A549 (cell line): Measurements from ENCODE around the gene RAB38.

Experiments
- BHLHE40 ChIP-seq: IDR thresholded peaks from 2 replicates; pipeline ENCODE4 v1.6.1; 2012; ENCODE audit warnings: low read depth, low read length, inconsistent platforms
- CBX2 ChIP-seq: fragments of 200-600 bp; sonication (generic); IDR thresholded peaks from 2 replicates; pipeline ENCODE4 v1.6.1; 2016; ENCODE audit warnings: low read depth, mild to moderate bottlenecking, borderline replicate concordance
- EP300 ChIP-seq, 2 experiments: fragments of >200 bp; sonication (Bioruptor Twin); formaldehyde crosslinking; IDR thresholded peaks; 2 replicates in 1 of 2; 3 replicates in 1 of 2; pipeline ENCODE4 v1.6.1; 2016 to 2017
- FOSL2 ChIP-seq, 2 experiments: fragments of 450-650 bp in 1 of 2; fragments of >200 bp in 1 of 2; sonication (Bioruptor Twin) in 1 of 2; formaldehyde crosslinking; IDR thresholded peaks; 2 replicates each; pipeline versions ENCODE4 v1.5.0 to v1.6.1; 2016 to 2020; ENCODE audit warnings: mild to moderate bottlenecking in 1 of 2, moderate library complexity in 1 of 2
- KDM1A ChIP-seq: fragments of 200-600 bp; sonication (generic); IDR thresholded peaks from 2 replicates; pipeline ENCODE4 v1.6.1; 2016; ENCODE audit warnings: low read depth, mild to moderate bottlenecking
- POLR2AphosphoS2 ChIP-seq: conservative IDR thresholded peaks from 2 replicates; pipeline ENCODE4 v1.6.1; 2012; ENCODE audit warnings: low read length, improper control_type of control experiment, inconsistent platforms
- RARB ChIP-seq: fragments of 250-450 bp; sonication (Bioruptor Pico); IDR thresholded peaks from 2 replicates; pipeline ENCODE4 v1.8.0; 2021; ENCODE audit warnings: mild to moderate bottlenecking, moderate library complexity
- TF ChIP-seq, protein P1 (sequence below): IDR thresholded peaks from 2 replicates; pipeline ENCODE4 v1.6.1; 2012
- TF ChIP-seq, protein P2 (sequence below): fragments of >200 bp; sonication (Bioruptor Twin); formaldehyde crosslinking; IDR thresholded peaks from 3 replicates; pipeline ENCODE4 v1.5.1; 2016

DNA sequence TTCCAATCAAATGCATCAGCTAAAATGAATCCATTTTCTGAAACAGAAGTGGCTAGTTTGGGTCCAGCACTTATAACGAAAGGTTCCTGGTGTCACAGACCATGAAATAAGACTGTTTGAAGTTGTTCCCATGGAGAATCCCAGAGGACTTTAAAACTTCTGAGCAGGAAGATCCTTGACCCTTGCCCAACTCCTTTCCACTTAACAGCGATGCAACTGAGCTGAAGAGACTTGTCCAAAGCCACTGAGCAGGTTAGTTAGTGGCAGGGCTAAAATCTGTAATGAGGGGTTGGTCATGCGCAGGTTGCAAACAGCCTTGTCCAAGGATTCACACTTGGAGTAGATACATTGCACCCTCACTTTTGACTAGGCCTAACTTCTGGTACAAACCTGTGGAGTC lies 1.3 kb downstream of the RAB38 start:
- TF ChIP-seq RARB (CRISPR knock-in tag) (no peak), EP300 (IDR thresholded peaks at IDR 0.05) (no peak), BHLHE40 (no peak), FOSL2 (IDR thresholded peaks at IDR 0.05) (no peak), FOSL2 (CRISPR knock-in tag; IDR thresholded peaks at IDR 0.05) (no peak), KDM1A (no peak), CBX2 (no peak), POLR2AphosphoS2 (no peak)
- TF ChIP-seq, protein P1, sequence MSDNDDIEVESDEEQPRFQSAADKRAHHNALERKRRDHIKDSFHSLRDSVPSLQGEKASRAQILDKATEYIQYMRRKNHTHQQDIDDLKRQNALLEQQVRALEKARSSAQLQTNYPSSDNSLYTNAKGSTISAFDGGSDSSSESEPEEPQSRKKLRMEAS: no peak
- TF ChIP-seq, protein P2, sequence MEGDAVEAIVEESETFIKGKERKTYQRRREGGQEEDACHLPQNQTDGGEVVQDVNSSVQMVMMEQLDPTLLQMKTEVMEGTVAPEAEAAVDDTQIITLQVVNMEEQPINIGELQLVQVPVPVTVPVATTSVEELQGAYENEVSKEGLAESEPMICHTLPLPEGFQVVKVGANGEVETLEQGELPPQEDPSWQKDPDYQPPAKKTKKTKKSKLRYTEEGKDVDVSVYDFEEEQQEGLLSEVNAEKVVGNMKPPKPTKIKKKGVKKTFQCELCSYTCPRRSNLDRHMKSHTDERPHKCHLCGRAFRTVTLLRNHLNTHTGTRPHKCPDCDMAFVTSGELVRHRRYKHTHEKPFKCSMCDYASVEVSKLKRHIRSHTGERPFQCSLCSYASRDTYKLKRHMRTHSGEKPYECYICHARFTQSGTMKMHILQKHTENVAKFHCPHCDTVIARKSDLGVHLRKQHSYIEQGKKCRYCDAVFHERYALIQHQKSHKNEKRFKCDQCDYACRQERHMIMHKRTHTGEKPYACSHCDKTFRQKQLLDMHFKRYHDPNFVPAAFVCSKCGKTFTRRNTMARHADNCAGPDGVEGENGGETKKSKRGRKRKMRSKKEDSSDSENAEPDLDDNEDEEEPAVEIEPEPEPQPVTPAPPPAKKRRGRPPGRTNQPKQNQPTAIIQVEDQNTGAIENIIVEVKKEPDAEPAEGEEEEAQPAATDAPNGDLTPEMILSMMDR: no peak
